K562 (cell line): ENCODE measurements around the gene NPIPB2. TPM values are rescaled to one million over a fixed set of nuclear protein-coding genes. Genes with fewer than 3 reads are reported as not detected.
A peak's percentile ranks its signal among the peaks of the same experiment; 100 is the strongest.

Experiments used
- CCNT2 ChIP-seq: IDR thresholded peaks from 2 replicates; pipeline ENCODE4 v1.6.1; 2011; ENCODE audit warnings: borderline replicate concordance, low read depth, mild to moderate bottlenecking, moderate library complexity, mixed read lengths, low read length; ENCODE audit not compliant: insufficient read length; ENCODE audit errors: extremely low read depth
- CXXC5 ChIP-seq: fragments of 250-450 bp; sonication (Bioruptor Pico); IDR thresholded peaks from 2 replicates; pipeline ENCODE4 v1.8.0; 2022; ENCODE audit warnings: inconsistent platforms, mild to moderate bottlenecking, moderate library complexity
- E4F1 ChIP-seq: fragments of 250-450 bp; sonication (Bioruptor Pico); IDR thresholded peaks from 2 replicates; pipeline ENCODE4 v1.5.0; 2021; ENCODE audit warnings: mild to moderate bottlenecking, borderline replicate concordance
- ELF2 ChIP-seq: fragments of 250-450 bp; sonication (Bioruptor Pico); IDR thresholded peaks from 2 replicates; pipeline ENCODE4 v1.5.0; 2021; ENCODE audit warnings: mild to moderate bottlenecking
- ELK1 ChIP-seq: sonication (generic); formaldehyde crosslinking; IDR thresholded peaks from 2 replicates; pipeline ENCODE4 v1.8.1; 2022; ENCODE audit warnings: missing genetic modification reagents
- ELK3 ChIP-seq: fragments of 450-650 bp; formaldehyde crosslinking; IDR thresholded peaks from 2 replicates; pipeline ENCODE4 v1.4.0; 2020; ENCODE audit warnings: mild to moderate bottlenecking
- HNRNPK ChIP-seq: fragments of 200-400 bp; formaldehyde crosslinking; IDR thresholded peaks from one replicate; pipeline ENCODE4 v1.6.1; 2018; ENCODE audit warnings: mild to moderate bottlenecking, low read depth, low read length; ENCODE audit not compliant: poor library complexity, severe bottlenecking
- MYC ChIP-seq, 2 experiments: fragments of 250-450 bp in 1 of 2; sonication (Bioruptor Pico) in 1 of 2; IDR thresholded peaks; 2 replicates each; pipeline versions ENCODE4 v1.5.1 to v1.6.1; 2012 to 2021; ENCODE audit warnings: low read depth in 2 of 2, borderline replicate concordance in 1 of 2, improper control_type of control experiment in 1 of 2, low read length in 1 of 2, mild to moderate bottlenecking in 1 of 2, moderate library complexity in 1 of 2
- NR3C1 ChIP-seq: sonication (generic); formaldehyde crosslinking; IDR thresholded peaks from 2 replicates; pipeline ENCODE4 v1.8.1; 2022; ENCODE audit warnings: missing genetic modification reagents
- POLR2B ChIP-seq: fragments of 450-650 bp; IDR thresholded peaks from 2 replicates; pipeline ENCODE4 v1.6.1; 2018; ENCODE audit warnings: low read depth; ENCODE audit not compliant: partially characterized antibody
- POLR2H ChIP-seq: IDR thresholded peaks from 2 replicates; pipeline ENCODE4 v1.6.1; 2016; ENCODE audit warnings: missing genetic modification characterization, low read depth, mild to moderate bottlenecking, control low read depth, missing compliant biosample characterization, moderate library complexity
- RBM25 ChIP-seq: fragments of 200-400 bp; formaldehyde crosslinking; IDR thresholded peaks from 2 replicates; pipeline ENCODE4 v1.6.1; 2018; ENCODE audit warnings: low read length, low read depth, moderate library complexity; ENCODE audit not compliant: severe bottlenecking
- TRIM25 ChIP-seq: fragments of 450-650 bp; IDR thresholded peaks from 2 replicates; pipeline ENCODE4 v1.7.0; 2016; ENCODE audit warnings: borderline replicate concordance
- USF2 ChIP-seq: sonication (generic); formaldehyde crosslinking; IDR thresholded peaks from 2 replicates; pipeline ENCODE4 v1.5.0; 2020; ENCODE audit warnings: missing genetic modification reagents
- YY1 ChIP-seq, 3 experiments: IDR thresholded peaks; 2 replicates each; pipeline ENCODE4 v1.6.1; 2011; ENCODE audit warnings: low read length in 2 of 3, mild to moderate bottlenecking in 2 of 3, moderate library complexity in 2 of 3, borderline replicate concordance in 1 of 3, control low read depth in 1 of 3, low read depth in 1 of 3; ENCODE audit not compliant: insufficient read depth in 3 of 3, insufficient replicate concordance in 2 of 3, control insufficient read depth in 1 of 3, insufficient read length in 1 of 3; ENCODE audit errors: extremely low read depth in 1 of 3
- ZBTB7A ChIP-seq: IDR thresholded peaks from 2 replicates; pipeline ENCODE4 v1.6.1; 2011; ENCODE audit warnings: low read depth, mild to moderate bottlenecking, low read length, moderate library complexity, borderline replicate concordance; ENCODE audit not compliant: control insufficient read depth
- polyA plus RNA-seq, 8 experiments: library from polyadenylated mRNA; depleted of rRNA in 4 of 8; stranded (reverse) in 5 of 8; unstranded in 3 of 8; fragments of >200 nt; fragmentation: Nextera tagmentation in 2 of 8; fragmentation: Illumina TruSeq in 1 of 8; extraction: Ambion mirVana in 2 of 8; extraction: Trizol in 1 of 8; gene quantifications; 2 replicates each; pipeline versions ENCODE4 v1.2.1 to v1.2.3, GENCODE V29; 2011 to 2014; ENCODE audit warnings: inconsistent platforms in 1 of 8, missing spikeins in 1 of 8
- total RNA-seq, 7 experiments: library from RNA; depleted of rRNA in 6 of 7; stranded (reverse); fragments of >200 nt in 6 of 7; fragmentation: Illumina TruSeq in 2 of 7; extraction: Trizol in 2 of 7; gene quantifications; 2 replicates each; pipeline versions ENCODE4 v1.2.1 to v1.2.3, GENCODE V29; 2011 to 2021; ENCODE audit warnings: low replicate concordance in 1 of 7

Gene NPIPB2
- total and polyA plus RNA-seq, 9 of the 15 experiments (the other 6 are each of a cell fraction or from before 2014, with no cell fraction given): 0.21 to 2.9 (median 1.6) TPM; not detected in 1

GRCh38 chr16:11915114-11915643 is 26.7 kb downstream of the NPIPB2 start (continued):
- TF ChIP-seq ELK3 (CRISPR knock-in tag) (no peak), POLR2B (no peak), NR3C1 (CRISPR knock-in tag) (peak; percentile 84), ELF2 (CRISPR knock-in tag) (no peak), E4F1 (no peak), CCNT2 (peak; percentile 25), HNRNPK (peak; percentile 16), YY1 (IDR thresholded peaks at IDR 0.05; ENCODE audit: borderline replicate concordance in 1 of 3, control insufficient read depth in 1 of 3, extremely low read depth in 1 of 3, insufficient read depth in 3 of 3, insufficient read length in 1 of 3, insufficient replicate concordance in 2 of 3, low read depth in 1 of 3, low read length in 2 of 3) (peak in 1 of 3 experiments; percentile 34), RBM25 (peak; percentile 29), POLR2H (tag) (no peak), CXXC5 (CRISPR knock-in tag) (peak; percentile 31), ELK1 (0 out of 2 replicates have a peak, but pooled peaks have one; percentile 21), USF2 (CRISPR knock-in tag) (peak; percentile 14; the same call in 1 of the 2 replicates), TRIM25 (no peak), ZBTB7A (peak; percentile 64; the same call in 1 of the 2 replicates), MYC (IDR thresholded peaks at IDR 0.05; ENCODE audit: low read depth, low read length) (peak; percentile 88), MYC (CRISPR knock-in tag; IDR thresholded peaks at IDR 0.05; ENCODE audit: borderline replicate concordance, low read depth) (no peak)
